Esophagus squamous epithelium (tissue), 4 donors: ENCODE results near the gene RUFY1.

Source experiments
- POLR2A ChIP-seq, 4 donors: fragments of 450-650 bp; IDR thresholded peaks; one replicate each; pipeline ENCODE4 v1.6.1; 2017; ENCODE audit warnings: antibody characterized with exemption in 4 of 4, mild to moderate bottlenecking in 4 of 4, moderate library complexity in 3 of 4
- TF ChIP-seq, protein P1 (sequence below), 6 experiments: fragments of 450-650 bp in 4 of 6; fragments of 200-600 bp in 2 of 6; sonication (generic) in 2 of 6; IDR thresholded peaks; one replicate each; pipeline ENCODE4 v1.5.1; 2016 to 2019; ENCODE audit warnings: antibody characterized with exemption in 6 of 6, mild to moderate bottlenecking in 4 of 6, moderate library complexity in 4 of 6

DNA sequence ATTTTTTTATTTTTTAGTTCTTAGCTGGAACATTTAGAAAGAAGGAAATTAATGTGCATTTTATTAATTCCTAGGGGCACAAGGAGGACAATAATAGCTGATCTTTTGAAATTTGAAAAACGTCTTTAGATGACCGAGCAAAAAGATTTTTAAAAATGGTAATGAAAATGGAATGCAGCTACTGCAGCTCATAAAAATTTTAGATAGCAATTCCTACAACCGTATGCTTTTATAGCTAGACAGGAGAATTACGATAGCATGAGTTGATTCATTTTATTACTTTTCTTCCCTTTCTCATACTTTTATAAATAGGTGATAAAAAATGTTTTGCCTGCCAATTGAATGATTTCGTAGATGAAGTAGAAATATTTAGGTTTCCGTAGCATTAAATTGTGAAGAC, 13.7 kb upstream of the RUFY1 start:
- no peak for TF ChIP-seq POLR2A (IDR thresholded peaks at IDR 0.05)
- TF ChIP-seq, protein P1, sequence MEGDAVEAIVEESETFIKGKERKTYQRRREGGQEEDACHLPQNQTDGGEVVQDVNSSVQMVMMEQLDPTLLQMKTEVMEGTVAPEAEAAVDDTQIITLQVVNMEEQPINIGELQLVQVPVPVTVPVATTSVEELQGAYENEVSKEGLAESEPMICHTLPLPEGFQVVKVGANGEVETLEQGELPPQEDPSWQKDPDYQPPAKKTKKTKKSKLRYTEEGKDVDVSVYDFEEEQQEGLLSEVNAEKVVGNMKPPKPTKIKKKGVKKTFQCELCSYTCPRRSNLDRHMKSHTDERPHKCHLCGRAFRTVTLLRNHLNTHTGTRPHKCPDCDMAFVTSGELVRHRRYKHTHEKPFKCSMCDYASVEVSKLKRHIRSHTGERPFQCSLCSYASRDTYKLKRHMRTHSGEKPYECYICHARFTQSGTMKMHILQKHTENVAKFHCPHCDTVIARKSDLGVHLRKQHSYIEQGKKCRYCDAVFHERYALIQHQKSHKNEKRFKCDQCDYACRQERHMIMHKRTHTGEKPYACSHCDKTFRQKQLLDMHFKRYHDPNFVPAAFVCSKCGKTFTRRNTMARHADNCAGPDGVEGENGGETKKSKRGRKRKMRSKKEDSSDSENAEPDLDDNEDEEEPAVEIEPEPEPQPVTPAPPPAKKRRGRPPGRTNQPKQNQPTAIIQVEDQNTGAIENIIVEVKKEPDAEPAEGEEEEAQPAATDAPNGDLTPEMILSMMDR (IDR thresholded peaks at IDR 0.05): no peak
